Right ventricle myocardium inferior (tissue), 1 donor: ENCODE results near the gene DENND2A. TPM values are rescaled to one million over a fixed set of nuclear protein-coding genes. Genes with fewer than 3 reads are reported as not detected.
"Not testable (repeated sequence)": the region's sequence is repeated elsewhere in the genome, so short reads cannot be mapped to it uniquely, and the experiment has no call there.

Experiments used
- ATAC-seq: fragments of 200-7000 bp; cut with Tn5 transposase; one replicate; pipeline ENCODE4 v1.9.1; 2020; ENCODE audit warnings: mild to moderate bottlenecking, moderate library complexity
- DNase-seq: peaks from one replicate; pipeline ENCODE4 v3.0.0; 2021; ENCODE audit errors: missing footprints
- intact Hi-C: fragments of 100-400 bp; cut with DNase I; formaldehyde crosslinking; loops from one replicate; pipeline ENCODE4 v1.11.0; 2022
- total RNA-seq: library from RNA; stranded (reverse); fragmentation: NEBNext Ultra II Directional; extraction: Animal tissue kit (Norgen Biotek cat#: 25700); gene quantifications from one replicate; pipeline ENCODE4 v1.2.1, GENCODE V29; 2021
- donor health status: DM: no; HTN: yes; CAD: no; lungs with severe emphysema.

DENND2A gene
- total RNA-seq, 1 donor from 2014 or later, result 15.0 TPM

GRCh38 chr7:140655511-140656408 is 15.1 kb upstream of the DENND2A start:
- ATAC-seq, result no peak
- intact Hi-C loops, result no loop called here
- no peak for DNase-seq

DNA sequence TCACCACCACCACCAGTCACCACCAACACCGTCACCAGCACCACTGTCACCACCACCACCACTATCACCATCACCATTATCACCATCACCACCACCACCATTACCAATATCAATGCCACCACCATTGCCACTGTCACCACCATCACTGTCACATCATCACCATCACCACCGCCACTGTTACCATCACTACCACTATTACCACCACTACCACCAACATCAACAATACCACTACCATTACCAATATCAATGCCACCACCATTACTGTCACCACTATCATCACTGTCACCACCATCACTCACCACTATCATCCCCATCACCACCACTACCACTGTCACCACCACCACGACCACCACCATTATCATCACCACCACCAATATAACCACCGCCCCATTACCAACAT is 14.0 kb upstream of the DENND2A start:
- intact Hi-C loops, result no loop called here
- DNase-seq (no peak), ATAC-seq (no peak)

GRCh38 chr7:140654109-140654387 is 13.4 kb upstream of the DENND2A start:
- ATAC-seq (no peak), DNase-seq (no peak)
- intact Hi-C loops, result no loop called here

DNA sequence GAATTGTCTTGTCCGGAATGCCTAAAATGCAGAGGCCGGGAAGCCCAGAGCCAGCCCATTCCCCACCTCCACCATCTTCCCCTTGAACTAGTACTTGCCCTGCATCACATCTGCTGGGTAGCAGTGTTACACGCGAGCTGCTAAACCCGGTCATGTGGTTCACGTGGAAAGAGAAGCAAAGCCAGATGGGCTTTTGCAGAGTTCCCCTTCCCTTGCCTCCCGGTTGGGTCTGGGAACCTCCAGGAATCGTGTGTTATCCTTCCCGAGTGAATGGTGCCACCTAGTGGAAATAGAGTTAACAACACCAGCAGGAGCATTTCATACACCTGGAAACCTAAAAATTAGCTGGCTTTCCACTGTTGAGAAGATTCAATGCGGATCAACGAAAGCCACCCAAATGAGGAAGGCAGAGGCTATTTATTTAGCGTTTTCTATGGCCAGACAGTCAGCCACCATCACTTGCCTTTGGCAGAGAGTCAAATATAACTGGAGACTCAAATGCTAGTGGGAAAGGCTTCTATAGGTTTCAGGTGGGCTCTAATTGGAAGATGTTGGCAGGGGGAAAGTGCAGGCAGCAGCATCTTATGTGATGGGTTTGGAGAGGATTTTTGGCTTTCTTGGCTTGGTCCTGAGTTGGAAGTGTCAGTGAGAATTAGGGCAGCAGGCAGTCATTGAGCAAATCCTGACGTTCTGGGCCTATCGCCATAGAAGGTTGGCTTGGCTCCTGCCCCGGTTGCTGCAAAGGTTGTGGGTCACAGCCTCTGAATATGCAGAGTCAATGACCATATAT is 12.9 kb upstream of the DENND2A start:
- DNase-seq, result no peak
- intact Hi-C loops, result loop anchor here (1.0 to 2.0 kb wide), 2 partner anchors 135 to 179 kb away; no protein-coding TSS in a partner anchor
- peak; percentile 66 for ATAC-seq

GRCh38 chr7:140650367-140650766 is 9.8 kb upstream of the DENND2A start:
- ATAC-seq, result no peak
- no peak for DNase-seq
- intact Hi-C loops, result no loop called here

DNA sequence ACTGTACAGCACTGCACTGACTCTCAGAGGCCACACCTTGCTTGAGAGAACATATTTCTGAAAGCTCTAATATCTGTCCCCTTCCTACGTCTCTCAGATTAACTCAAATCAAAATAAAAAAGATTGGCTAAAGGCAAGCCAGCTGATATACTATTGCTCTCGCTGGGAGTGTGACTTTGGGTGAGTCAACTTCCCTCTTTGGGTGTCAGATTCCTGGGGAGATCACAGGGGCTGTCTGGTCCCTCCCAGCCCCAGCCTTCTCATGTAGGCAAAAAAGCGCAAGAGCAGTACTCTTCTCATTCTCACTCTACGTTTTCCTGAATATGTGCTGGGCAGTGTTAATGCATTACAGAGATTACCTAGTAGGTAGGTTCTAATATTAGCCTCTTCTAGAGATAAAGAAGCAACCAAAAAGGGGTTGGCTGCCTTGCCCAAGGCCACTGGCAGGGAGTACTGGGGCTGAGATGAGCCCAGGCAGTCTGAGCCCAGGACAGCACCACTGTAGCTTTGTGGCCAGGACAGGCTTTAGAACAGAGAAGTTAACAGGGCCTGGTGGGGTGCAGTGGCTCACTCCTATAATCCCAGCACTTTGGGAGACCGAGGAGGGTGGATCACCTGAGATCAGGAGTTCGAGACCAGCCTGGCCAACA is 9.1 kb upstream of the DENND2A start:
- DNase-seq (no peak), ATAC-seq (peak; percentile 50)
- intact Hi-C loops, result no loop called here

DNA sequence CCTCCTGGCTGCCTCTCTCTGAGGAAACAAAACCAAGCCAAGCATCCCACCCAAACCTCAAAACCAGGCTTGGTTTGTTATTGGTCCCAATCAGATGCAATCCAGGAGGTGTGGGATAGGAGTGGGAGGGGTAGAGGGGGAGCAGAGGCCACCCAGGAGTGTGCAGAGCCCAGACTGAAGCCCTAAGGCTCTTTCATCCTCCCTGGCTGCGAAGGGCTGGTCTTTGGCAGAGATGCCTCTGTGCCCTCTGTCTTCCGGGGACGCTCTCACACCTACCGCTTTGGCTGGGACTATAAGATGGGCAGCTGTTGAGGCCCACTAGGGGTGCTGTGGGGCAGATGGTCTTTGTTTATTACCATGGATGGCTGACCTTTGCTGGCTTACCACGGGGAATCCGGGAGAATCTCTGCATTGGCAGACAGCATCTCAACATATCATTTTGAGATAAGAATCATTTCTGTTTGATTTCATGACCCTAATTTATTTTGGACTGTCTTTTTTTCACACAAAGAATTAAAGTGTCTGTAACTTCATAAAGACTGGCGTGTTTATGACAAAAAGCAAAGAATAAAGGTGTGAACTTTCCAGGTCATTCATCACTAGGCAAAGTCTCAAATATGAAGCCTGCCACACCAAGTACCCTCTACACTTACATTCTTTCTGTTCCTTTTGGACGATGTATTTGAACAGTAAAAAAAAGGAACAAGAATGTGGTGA is 6.5 kb upstream of the DENND2A start:
- ATAC-seq (peak; percentile 48), DNase-seq (no peak)
- intact Hi-C loops, result no loop called here

- ATAC-seq (no peak), DNase-seq (no peak)
- intact Hi-C loops, result no loop called here
Observed at GRCh38 chr7:140645166-140645900, 4.7 kb upstream of the DENND2A start.

DNA sequence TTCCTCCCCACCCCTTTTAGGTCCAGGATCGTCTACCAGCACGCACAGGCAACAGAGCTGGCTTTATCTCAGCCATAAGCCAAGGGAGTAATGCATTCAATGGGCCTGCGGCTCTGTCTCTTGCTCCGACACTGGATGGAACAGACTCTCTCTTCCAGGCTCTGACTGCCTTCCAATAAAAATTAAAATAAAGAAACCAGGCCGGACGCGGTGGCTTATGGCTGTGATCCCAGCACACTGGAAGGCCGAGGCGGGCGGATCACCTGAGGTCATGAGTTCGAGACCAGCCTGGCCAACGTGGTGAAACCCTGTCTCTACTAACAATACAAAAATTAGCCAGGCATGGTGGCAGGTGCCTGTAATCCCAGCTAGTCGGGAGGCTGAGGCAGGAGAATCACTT is 4.1 kb upstream of the DENND2A start:
- intact Hi-C loops, result loop anchor here (5.0 kb wide), 1 partner anchor 102 kb away; no protein-coding TSS in a partner anchor
- not testable (repeated sequence) for DNase-seq, ATAC-seq

DNA sequence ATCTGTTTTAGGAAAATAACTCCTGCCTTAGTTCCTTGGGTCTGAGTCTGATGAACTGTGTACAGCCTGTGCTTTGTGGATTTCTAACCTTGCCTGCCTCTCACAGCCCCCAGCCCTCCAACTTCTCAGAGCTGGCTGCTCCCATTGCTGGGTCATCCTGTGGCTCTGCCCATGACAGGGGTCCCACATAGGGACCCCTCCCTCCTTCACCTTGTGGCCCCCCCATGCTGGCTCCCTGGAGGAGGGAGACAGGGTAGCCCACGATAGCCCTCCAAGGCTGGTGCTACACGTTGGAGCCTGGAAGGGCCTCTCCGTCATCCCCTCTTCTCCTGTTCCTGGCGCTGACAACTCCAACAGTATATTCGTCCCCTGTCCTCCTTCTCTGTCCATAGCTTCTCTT is 2.8 kb upstream of the DENND2A start:
- intact Hi-C loops, result loop anchor here (5.0 kb wide), 1 partner anchor 101 kb away; no protein-coding TSS in a partner anchor
- no peak for DNase-seq
- no peak for ATAC-seq

- intact Hi-C loops, result loop anchor here (5.0 kb wide), 1 partner anchor 99 kb away; no protein-coding TSS in a partner anchor
- DNase-seq (no peak), ATAC-seq (no peak)
Observed at GRCh38 chr7:140641524-140642195, 1.0 kb upstream of the DENND2A start.

GRCh38 chr7:140640060-140640637 is 464 bp downstream of the DENND2A start:
- ATAC-seq (peak; percentile 29), DNase-seq (peak; percentile 80)
- intact Hi-C loops, result loop anchor here (5.0 kb wide), 1 partner anchor 98 kb away; no protein-coding TSS in a partner anchor

DNA sequence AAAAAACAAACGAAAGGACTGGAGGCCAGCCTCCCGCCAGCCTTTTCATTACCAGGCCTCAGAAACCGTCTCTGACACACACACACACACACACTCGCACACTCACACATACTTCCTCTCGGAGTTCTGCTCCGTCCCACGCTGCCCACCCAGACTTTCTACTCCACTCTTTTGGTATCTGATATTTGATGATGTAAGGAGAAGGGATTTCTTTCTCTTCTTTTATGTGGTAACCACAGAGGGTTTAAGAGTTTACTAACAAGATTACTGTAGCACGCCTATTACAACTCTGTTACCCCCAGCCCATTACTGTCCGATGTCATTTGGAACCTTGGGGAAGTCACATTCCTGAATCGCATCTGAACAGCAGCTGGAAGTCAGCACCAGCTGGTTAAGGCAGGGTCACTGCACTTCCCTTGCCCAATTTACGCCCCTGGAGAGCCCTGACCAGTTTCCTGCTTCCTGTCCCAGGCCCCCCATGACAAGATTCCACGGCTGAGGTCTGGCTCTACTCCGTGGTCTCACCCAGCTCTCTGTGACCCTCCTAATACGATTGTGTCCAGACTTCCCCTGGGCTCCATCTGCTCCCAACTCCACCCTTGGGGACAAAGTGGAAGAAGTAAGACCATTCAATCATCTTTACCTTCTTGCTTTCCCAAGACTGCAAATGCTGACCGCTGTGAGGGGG is 1.1 kb downstream of the DENND2A start:
- no peak for DNase-seq
- intact Hi-C loops, result loop anchor here (5.0 kb wide), 2 partner anchors 42 to 97 kb away; no protein-coding TSS in a partner anchor
- ATAC-seq, result peak; percentile 32

DNA sequence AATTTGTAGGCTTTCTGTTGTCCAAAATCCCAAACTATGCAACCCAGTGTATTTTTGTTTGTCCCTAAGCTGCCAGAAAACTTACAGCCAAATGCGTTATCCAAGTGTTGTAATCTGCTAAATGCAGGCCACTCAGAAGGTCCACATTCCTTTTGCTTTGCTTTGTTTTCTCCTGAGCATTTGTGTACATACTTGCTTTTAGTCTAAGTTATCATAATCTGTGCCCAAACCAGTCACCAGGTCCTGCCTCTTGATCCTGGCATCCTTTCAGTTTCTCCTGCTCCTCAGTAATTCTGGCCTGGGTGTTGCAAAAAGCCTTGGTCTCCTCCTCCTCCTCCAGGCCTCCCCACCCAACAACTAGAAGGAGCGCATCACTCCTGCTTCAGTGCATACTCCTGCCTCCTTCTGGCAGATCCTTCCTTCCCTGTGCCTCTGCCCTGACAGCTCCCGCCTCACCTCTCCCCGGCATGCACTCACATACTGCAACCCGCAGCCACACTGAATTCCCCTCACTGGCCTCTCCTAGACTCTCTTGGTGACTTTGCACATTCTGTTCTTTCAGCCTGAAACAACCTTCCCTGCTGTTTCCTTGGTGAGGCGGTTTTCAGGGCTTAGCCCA is 2.3 kb downstream of the DENND2A start:
- ATAC-seq (peak; percentile 42), DNase-seq (no peak)
- intact Hi-C loops, result loop anchor here (5.0 kb wide), 1 partner anchor 41 kb away; no protein-coding TSS in a partner anchor

- intact Hi-C loops, result loop anchor here (5.0 kb wide), 1 partner anchor 40 kb away; no protein-coding TSS in a partner anchor
- ATAC-seq (no peak), DNase-seq (no peak)
Observed at GRCh38 chr7:140637400-140637799, 3.2 kb downstream of the DENND2A start.

GRCh38 chr7:140635816-140636215 is 4.8 kb downstream of the DENND2A start:
- ATAC-seq (no peak), DNase-seq (no peak)
- intact Hi-C loops, result loop anchor here (5.0 kb wide), 1 partner anchor 39 kb away; no protein-coding TSS in a partner anchor
